Measurements from ENCODE around the gene SLC37A4.
"Not testable (repeated sequence)": the region's sequence is repeated elsewhere in the genome, so short reads cannot be mapped to it uniquely, and the experiment has no call there.

The SLC37A4 gene

GRCh38 chr11:119034813-119035212 lies 4.1 kb upstream of the SLC37A4 start:
- no peak overlapping the region for H3K14ac ChIP-seq (ENCODE audit: low read length)
- H3K27ac ChIP-seq (replicated peaks; ENCODE audit: low read length), result no peak overlapping the region
- H3K4me3 ChIP-seq (ENCODE audit: low read length in 2 of 2), result no peak overlapping the region
- peaks cover 7% of the 10 kb centered on the region for H3K79me1 ChIP-seq (ENCODE audit: low read depth, low read length)
- H3K23ac ChIP-seq (ENCODE audit: low read depth, low read length, poor library complexity), result no peak overlapping the region
- peaks cover 0 to 3% of the 10 kb centered on the region in 2 donors for H3K4me1 ChIP-seq (ENCODE audit: control insufficient read depth in 2 of 2, insufficient read depth in 1 of 2, low read depth in 1 of 2, low read length in 2 of 2)
- no peak for DNase-seq (ENCODE audit: low spot score)
- H3K9me3 ChIP-seq (replicated peaks in 1 of 2; ENCODE audit: control insufficient read depth in 2 of 2, insufficient read depth in 1 of 2, low read depth in 1 of 2, low read length in 2 of 2), result no peaks in the 10 kb centered on the region
- no peaks in the 10 kb centered on the region for H3K36me3 ChIP-seq (replicated peaks in 1 of 2; ENCODE audit: control insufficient read depth in 2 of 2, insufficient read depth in 2 of 2, low read length in 2 of 2)
- H3K9ac ChIP-seq (ENCODE audit: low read depth, low read length, poor library complexity), result no peak overlapping the region
- no peak overlapping the region for H2AK5ac ChIP-seq (ENCODE audit: low read depth, low read length)
- H2BK15ac ChIP-seq (ENCODE audit: low read length), result no peak overlapping the region
- H2BK120ac ChIP-seq (ENCODE audit: low read depth, low read length), result no peak overlapping the region
- no peak overlapping the region for H4K91ac ChIP-seq (ENCODE audit: low read depth, low read length, poor library complexity)
- H3K4ac ChIP-seq (ENCODE audit: low read length), result no peak overlapping the region
- no peak overlapping the region for H3K18ac ChIP-seq (ENCODE audit: low read length)
- H3K4me2 ChIP-seq (ENCODE audit: insufficient read depth, low read length, poor library complexity, severe bottlenecking), result no peak overlapping the region
- H2AFZ ChIP-seq (ENCODE audit: low read length), result no peak overlapping the region
- H2BK12ac ChIP-seq (ENCODE audit: low read length), result no peak overlapping the region
- no peak overlapping the region for H2BK5ac ChIP-seq (ENCODE audit: low read length)
- no peak overlapping the region for H4K8ac ChIP-seq (ENCODE audit: low read depth, low read length)
- H3K27me3 ChIP-seq (ENCODE audit: control insufficient read depth in 3 of 3, insufficient read depth in 3 of 3, low read depth in 1 of 3, low read length in 3 of 3), result no peaks in the 10 kb centered on the region
- WGBS, 2 donors (ENCODE audit: extremely low coverage in 2 of 2, insufficient read length in 2 of 2, insufficient replicate concordance in 1 of 2), result no CpG with 5 or more reads among the region's 3 CpGs

GRCh38 chr11:119033421-119033820 lies 2.7 kb upstream of the SLC37A4 start:
- H3K4me2 ChIP-seq (ENCODE audit: insufficient read depth, low read length, poor library complexity, severe bottlenecking); H3K9me3 ChIP-seq (replicated peaks in 1 of 2; ENCODE audit: control insufficient read depth in 2 of 2, insufficient read depth in 1 of 2, low read depth in 1 of 2, low read length in 2 of 2); H3K27me3 ChIP-seq (ENCODE audit: control insufficient read depth in 3 of 3, insufficient read depth in 3 of 3, low read depth in 1 of 3, low read length in 3 of 3); H2BK120ac ChIP-seq (ENCODE audit: low read depth, low read length); H3K27ac ChIP-seq (replicated peaks; ENCODE audit: low read length); H3K4ac ChIP-seq (ENCODE audit: low read length); H3K18ac ChIP-seq (ENCODE audit: low read length); DNase-seq (ENCODE audit: low spot score); H3K14ac ChIP-seq (ENCODE audit: low read length); H2BK12ac ChIP-seq (ENCODE audit: low read length); H4K91ac ChIP-seq (ENCODE audit: low read depth, low read length, poor library complexity); H3K9ac ChIP-seq (ENCODE audit: low read depth, low read length, poor library complexity); H3K4me3 ChIP-seq (ENCODE audit: low read length in 2 of 2); H4K8ac ChIP-seq (ENCODE audit: low read depth, low read length); H2BK5ac ChIP-seq (ENCODE audit: low read length); H3K36me3 ChIP-seq (replicated peaks in 1 of 2; ENCODE audit: control insufficient read depth in 2 of 2, insufficient read depth in 2 of 2, low read length in 2 of 2); H3K23ac ChIP-seq (ENCODE audit: low read depth, low read length, poor library complexity); H2BK15ac ChIP-seq (ENCODE audit: low read length); H3K79me1 ChIP-seq (ENCODE audit: low read depth, low read length); H2AK5ac ChIP-seq (ENCODE audit: low read depth, low read length); H2AFZ ChIP-seq (ENCODE audit: low read length): not testable (repeated sequence)
- WGBS, 2 donors (ENCODE audit: extremely low coverage in 2 of 2, insufficient read length in 2 of 2, insufficient replicate concordance in 1 of 2), result no CpG with 5 or more reads among the region's 10 CpGs
- H3K4me1 ChIP-seq (ENCODE audit: control insufficient read depth in 2 of 2, insufficient read depth in 1 of 2, low read depth in 1 of 2, low read length in 2 of 2), result peaks cover 6 to 12% of the 10 kb centered on the region in 2 donors

- no peak for DNase-seq (ENCODE audit: low spot score)
- no CpG with 5 or more reads among the region's 9 CpGs for WGBS, 2 donors (ENCODE audit: extremely low coverage in 2 of 2, insufficient read length in 2 of 2, insufficient replicate concordance in 1 of 2)
- H3K4me3 ChIP-seq (ENCODE audit: low read length in 2 of 2), result no peak overlapping the region
Measured at GRCh38 chr11:119031912-119032280, 1.2 kb upstream of the SLC37A4 start.

GRCh38 chr11:119030029-119030328 lies 698 bp downstream of the SLC37A4 start:
- Histone ChIP-seq H2AK5ac (ENCODE audit: low read depth, low read length) (peak overlapping the region; percentile 82), H3K4ac (ENCODE audit: low read length) (no peak overlapping the region), H3K18ac (ENCODE audit: low read length) (peak overlapping the region; percentile 94), H3K23ac (ENCODE audit: low read depth, low read length, poor library complexity) (peak overlapping the region; percentile 92), H3K27ac (replicated peaks; ENCODE audit: low read length) (no peak overlapping the region), H2BK12ac (ENCODE audit: low read length) (peak overlapping the region; percentile 60), H3K79me1 (ENCODE audit: low read depth, low read length) (peaks cover 19% of the 10 kb centered on the region), H4K8ac (ENCODE audit: low read depth, low read length) (no peak overlapping the region), H3K9ac (ENCODE audit: low read depth, low read length, poor library complexity) (peak overlapping the region; percentile 98), H3K4me1 (ENCODE audit: control insufficient read depth in 2 of 2, insufficient read depth in 1 of 2, low read depth in 1 of 2, low read length in 2 of 2) (peaks cover 6 to 12% of the 10 kb centered on the region in 2 donors), H3K14ac (ENCODE audit: low read length) (no peak overlapping the region), H2BK120ac (ENCODE audit: low read depth, low read length) (peak overlapping the region; percentile 22), H3K36me3 (replicated peaks in 1 of 2; ENCODE audit: control insufficient read depth in 2 of 2, insufficient read depth in 2 of 2, low read length in 2 of 2) (peaks cover 32 to 42% of the 10 kb centered on the region in 2 donors), H4K91ac (ENCODE audit: low read depth, low read length, poor library complexity) (no peak overlapping the region), H3K9me3 (replicated peaks in 1 of 2; ENCODE audit: control insufficient read depth in 2 of 2, insufficient read depth in 1 of 2, low read depth in 1 of 2, low read length in 2 of 2) (no peaks in the 10 kb centered on the region), H2BK15ac (ENCODE audit: low read length) (peak overlapping the region; percentile 81), H2AFZ (ENCODE audit: low read length) (peak overlapping the region; percentile 97), H3K4me2 (ENCODE audit: insufficient read depth, low read length, poor library complexity, severe bottlenecking) (peak overlapping the region; percentile 88), H3K4me3 (ENCODE audit: low read length in 2 of 2) (peak overlapping the region; percentile 88 to 89), H3K27me3 (ENCODE audit: control insufficient read depth in 3 of 3, insufficient read depth in 3 of 3, low read depth in 1 of 3, low read length in 3 of 3) (no peaks in the 10 kb centered on the region), H2BK5ac (ENCODE audit: low read length) (peak overlapping the region; percentile 60)
- no CpG with 5 or more reads among the region's 13 CpGs for WGBS, 2 donors (ENCODE audit: extremely low coverage in 2 of 2, insufficient read length in 2 of 2, insufficient replicate concordance in 1 of 2)
- DNase-seq (ENCODE audit: low spot score), result no peak

More at GRCh38 chr11:119031912-119032280, 1.2 kb upstream of the SLC37A4 start:
- H3K14ac ChIP-seq (ENCODE audit: low read length), result no peak overlapping the region
- H4K91ac ChIP-seq (ENCODE audit: low read depth, low read length, poor library complexity), result no peak overlapping the region
- H3K27me3 ChIP-seq (ENCODE audit: control insufficient read depth in 3 of 3, insufficient read depth in 3 of 3, low read depth in 1 of 3, low read length in 3 of 3), result no peaks in the 10 kb centered on the region
- H2AFZ ChIP-seq (ENCODE audit: low read length), result peak overlapping the region; percentile 39
- no peak overlapping the region for H2BK12ac ChIP-seq (ENCODE audit: low read length)
- H3K4me1 ChIP-seq (ENCODE audit: control insufficient read depth in 2 of 2, insufficient read depth in 1 of 2, low read depth in 1 of 2, low read length in 2 of 2), result peaks cover 6 to 12% of the 10 kb centered on the region in 2 donors
- H2BK5ac ChIP-seq (ENCODE audit: low read length), result no peak overlapping the region
- peaks cover 15% of the 10 kb centered on the region for H3K79me1 ChIP-seq (ENCODE audit: low read depth, low read length)
- no peak overlapping the region for H3K9ac ChIP-seq (ENCODE audit: low read depth, low read length, poor library complexity)
- H4K8ac ChIP-seq (ENCODE audit: low read depth, low read length), result no peak overlapping the region
- H2AK5ac ChIP-seq (ENCODE audit: low read depth, low read length), result no peak overlapping the region
- H2BK120ac ChIP-seq (ENCODE audit: low read depth, low read length), result no peak overlapping the region
- peaks cover 15 to 23% of the 10 kb centered on the region in 2 donors for H3K36me3 ChIP-seq (replicated peaks in 1 of 2; ENCODE audit: control insufficient read depth in 2 of 2, insufficient read depth in 2 of 2, low read length in 2 of 2)
- H3K18ac ChIP-seq (ENCODE audit: low read length), result no peak overlapping the region
- no peak overlapping the region for H3K27ac ChIP-seq (replicated peaks; ENCODE audit: low read length)
- no peak overlapping the region for H2BK15ac ChIP-seq (ENCODE audit: low read length)
- no peaks in the 10 kb centered on the region for H3K9me3 ChIP-seq (replicated peaks in 1 of 2; ENCODE audit: control insufficient read depth in 2 of 2, insufficient read depth in 1 of 2, low read depth in 1 of 2, low read length in 2 of 2)
- H3K23ac ChIP-seq (ENCODE audit: low read depth, low read length, poor library complexity), result no peak overlapping the region
- no peak overlapping the region for H3K4ac ChIP-seq (ENCODE audit: low read length)
- H3K4me2 ChIP-seq (ENCODE audit: insufficient read depth, low read length, poor library complexity, severe bottlenecking), result no peak overlapping the region
